NT2/D1 (cell line): ENCODE measurements around the gene SATB2.

Experiments used
- SUZ12 ChIP-seq: IDR thresholded peaks from 2 replicates; pipeline ENCODE4 v1.6.1; 2011; ENCODE audit not compliant: insufficient read length, insufficient read depth; ENCODE audit errors: extremely low read depth
- YY1 ChIP-seq: IDR thresholded peaks from 2 replicates; pipeline ENCODE4 v1.6.1; 2011; ENCODE audit not compliant: insufficient read length, insufficient read depth
- ZNF274 ChIP-seq: IDR thresholded peaks from 2 replicates; pipeline ENCODE4 v1.6.1; 2011; ENCODE audit warnings: mild to moderate bottlenecking, low read depth, low read length

GRCh38 chr2:199329466-199329865, 128.3 kb downstream of the SATB2 start:
- TF ChIP-seq ZNF274 (no peak), YY1 (no peak), SUZ12 (no peak)
